Measurements from ENCODE around the gene UTP20. TPM values are rescaled to one million over a fixed set of nuclear protein-coding genes. Genes with fewer than 3 reads are reported as not detected.

The UTP20 gene
- total and polyA plus RNA-seq, 8 donors, result 1.3 to 8.1 (median 5.6) TPM

GRCh38 chr12:101327546-101327945 lies 47.6 kb downstream of the UTP20 start:
- ATAC-seq (no peak), DNase-seq (no peak), FAIRE-seq (no peak)
- Histone ChIP-seq H3K27ac (no peak overlapping the region), H3K9me3 (no peaks in the 10 kb centered on the region), H3K27me3 (no peaks in the 10 kb centered on the region), H3K4me3 (no peak overlapping the region), H3K36me3 (peaks cover 0 to 16% (median 3%) of the 10 kb centered on the region in 3 donors), H3K4me1 (no peaks in the 10 kb centered on the region)
- TF ChIP-seq, protein P1, sequence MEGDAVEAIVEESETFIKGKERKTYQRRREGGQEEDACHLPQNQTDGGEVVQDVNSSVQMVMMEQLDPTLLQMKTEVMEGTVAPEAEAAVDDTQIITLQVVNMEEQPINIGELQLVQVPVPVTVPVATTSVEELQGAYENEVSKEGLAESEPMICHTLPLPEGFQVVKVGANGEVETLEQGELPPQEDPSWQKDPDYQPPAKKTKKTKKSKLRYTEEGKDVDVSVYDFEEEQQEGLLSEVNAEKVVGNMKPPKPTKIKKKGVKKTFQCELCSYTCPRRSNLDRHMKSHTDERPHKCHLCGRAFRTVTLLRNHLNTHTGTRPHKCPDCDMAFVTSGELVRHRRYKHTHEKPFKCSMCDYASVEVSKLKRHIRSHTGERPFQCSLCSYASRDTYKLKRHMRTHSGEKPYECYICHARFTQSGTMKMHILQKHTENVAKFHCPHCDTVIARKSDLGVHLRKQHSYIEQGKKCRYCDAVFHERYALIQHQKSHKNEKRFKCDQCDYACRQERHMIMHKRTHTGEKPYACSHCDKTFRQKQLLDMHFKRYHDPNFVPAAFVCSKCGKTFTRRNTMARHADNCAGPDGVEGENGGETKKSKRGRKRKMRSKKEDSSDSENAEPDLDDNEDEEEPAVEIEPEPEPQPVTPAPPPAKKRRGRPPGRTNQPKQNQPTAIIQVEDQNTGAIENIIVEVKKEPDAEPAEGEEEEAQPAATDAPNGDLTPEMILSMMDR (IDR thresholded peaks at IDR 0.05), result no peak
- intact Hi-C loops (cut with DNase I), result no loop called here
- 81 to 86% methylated on average over 2 of the region's 2 CpGs for WGBS, 2 donors

DNA sequence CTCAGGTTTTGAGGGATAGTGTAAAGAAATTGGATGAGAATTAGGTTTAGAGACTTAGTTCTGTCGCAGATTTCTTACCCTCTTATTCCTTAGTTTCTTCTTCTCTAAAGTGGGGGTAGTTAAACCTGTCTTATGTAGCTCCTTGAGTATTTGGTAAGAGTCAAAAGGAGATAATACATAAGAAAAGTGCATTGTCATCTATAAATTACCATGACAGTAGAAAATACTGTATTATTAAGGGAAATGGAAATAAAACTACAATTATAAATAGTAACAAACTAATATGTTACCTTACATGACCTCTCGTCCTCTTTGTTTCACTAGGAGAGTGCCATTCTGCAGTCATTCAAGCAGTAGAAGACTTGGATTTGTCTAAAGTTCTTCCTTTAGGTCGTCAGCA lies 49.0 kb downstream of the UTP20 start:
- Histone ChIP-seq H3K36me3 (peaks cover 0 to 18% (median 0%) of the 10 kb centered on the region in 3 donors), H3K4me1 (no peaks in the 10 kb centered on the region), H3K27ac (no peak overlapping the region), H3K27me3 (no peaks in the 10 kb centered on the region), H3K9me3 (no peaks in the 10 kb centered on the region), H3K4me3 (no peak overlapping the region)
- intact Hi-C loops (cut with DNase I), result no loop called here
- TF ChIP-seq, protein P1 (IDR thresholded peaks at IDR 0.05), result no peak
- ATAC-seq (no peak), FAIRE-seq (no peak), DNase-seq (no peak)
- 90 to 92% methylated on average over 3 of the region's 3 CpGs for WGBS, 2 donors

DNA sequence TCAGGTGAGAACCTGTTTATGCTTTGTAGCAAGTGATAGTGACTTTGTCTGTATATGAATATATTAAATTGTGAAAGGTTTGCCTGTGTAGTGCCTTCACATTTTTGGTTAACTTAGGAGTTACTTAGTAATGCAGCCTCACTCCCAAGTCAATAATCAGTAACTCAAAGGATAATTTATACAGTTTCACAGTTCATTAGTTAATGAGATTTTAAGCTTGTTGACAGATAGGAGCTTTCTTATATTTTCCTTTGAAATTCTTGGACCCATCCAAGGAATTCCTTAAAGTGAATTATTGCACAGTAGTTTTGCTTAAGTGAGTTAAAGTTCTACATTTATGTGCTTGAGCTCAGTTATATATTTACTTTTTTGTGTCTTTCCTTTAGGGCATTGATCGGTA lies 50.7 kb downstream of the UTP20 start:
- FAIRE-seq (no peak), DNase-seq (no peak), ATAC-seq (no peak)
- intact Hi-C loops (cut with DNase I), result no loop called here
- H3K27ac ChIP-seq, result no peak overlapping the region
- no peaks in the 10 kb centered on the region for H3K4me1 ChIP-seq
- 49 to 100% methylated on average over 1 of the region's 1 CpG for WGBS, 2 donors
- peaks cover 0 to 26% (median 0%) of the 10 kb centered on the region in 3 donors for H3K36me3 ChIP-seq
- no peak overlapping the region for H3K4me3 ChIP-seq
- no peaks in the 10 kb centered on the region for H3K9me3 ChIP-seq
- TF ChIP-seq, protein P1 (IDR thresholded peaks at IDR 0.05), result no peak
- no peaks in the 10 kb centered on the region for H3K27me3 ChIP-seq

- ATAC-seq (no peak), FAIRE-seq (no peak), DNase-seq (no peak)
- Histone ChIP-seq H3K9me3 (no peaks in the 10 kb centered on the region), H3K36me3 (peaks cover 4 to 40% (median 6%) of the 10 kb centered on the region in 3 donors), H3K4me3 (no peak overlapping the region), H3K27me3 (no peaks in the 10 kb centered on the region), H3K4me1 (no peaks in the 10 kb centered on the region), H3K27ac (no peak overlapping the region)
- WGBS, 2 donors, result 86 to 87% methylated on average over 2 of the region's 2 CpGs
- TF ChIP-seq, protein P1 (IDR thresholded peaks at IDR 0.05), result no peak
- intact Hi-C loops (cut with DNase I), result no loop called here
These were observed 56.5 kb downstream of the UTP20 start for GRCh38 chr12:101336437-101336836.

- TF ChIP-seq, protein P1 (IDR thresholded peaks at IDR 0.05), result no peak
- Histone ChIP-seq H3K27ac (no peak overlapping the region), H3K4me1 (no peaks in the 10 kb centered on the region), H3K9me3 (no peaks in the 10 kb centered on the region), H3K4me3 (no peak overlapping the region), H3K27me3 (no peaks in the 10 kb centered on the region), H3K36me3 (peaks cover 4 to 54% (median 12%) of the 10 kb centered on the region in 3 donors)
- no peak for DNase-seq
- WGBS, 2 donors, result 86 to 91% methylated on average over 4 of the region's 4 CpGs
- FAIRE-seq, result no peak
- ATAC-seq, result no peak
- intact Hi-C loops (cut with DNase I), result no loop called here
These were observed 58.2 kb downstream of the UTP20 start for GRCh38 chr12:101338087-101338486.

Measured in pancreas (tissue), 10 donors.